GM21526 (cell line): ENCODE results near the gene CYP2A7.
"Not testable (repeated sequence)": the region's sequence is repeated elsewhere in the genome, so short reads cannot be mapped to it uniquely, and the experiment has no call there.

Experiments used
- ATAC-seq: cut with Tn5 transposase; IDR thresholded peaks from one replicate; pipeline ENCODE4 v1.9.1; 2021; ENCODE audit warnings: moderate library complexity; ENCODE audit not compliant: unreplicated experiment, low FRiP score

Gene CYP2A7

GRCh38 chr19:40846722-40847121 lies 35.3 kb downstream of the CYP2A7 start:
- not testable (repeated sequence) for ATAC-seq

GRCh38 chr19:40843653-40844052 lies 38.4 kb downstream of the CYP2A7 start:
- not testable (repeated sequence) for ATAC-seq

- not testable (repeated sequence) for ATAC-seq
These were observed 38.9 kb downstream of the CYP2A7 start for GRCh38 chr19:40842997-40843652.

GRCh38 chr19:40842012-40842411 lies 40.0 kb downstream of the CYP2A7 start:
- ATAC-seq, result not testable (repeated sequence)

- ATAC-seq, result not testable (repeated sequence)
These were observed 43.6 kb downstream of the CYP2A7 start for GRCh38 chr19:40838477-40838876.

- no peak for ATAC-seq
These were observed 45.1 kb downstream of the CYP2A7 start for GRCh38 chr19:40836754-40837429.

- ATAC-seq, result not testable (repeated sequence)
These were observed 48.1 kb downstream of the CYP2A7 start for GRCh38 chr19:40833728-40834533.

GRCh38 chr19:40832431-40832790 lies 49.6 kb downstream of the CYP2A7 start:
- not testable (repeated sequence) for ATAC-seq

GRCh38 chr19:40831502-40832430 lies 50.3 kb downstream of the CYP2A7 start:
- no peak for ATAC-seq

- not testable (repeated sequence) for ATAC-seq
These were observed 51.3 kb downstream of the CYP2A7 start for GRCh38 chr19:40830741-40831140.

- no peak for ATAC-seq
These were observed 52.8 kb downstream of the CYP2A7 start for GRCh38 chr19:40829205-40829604.

- no peak for ATAC-seq
These were observed 54.4 kb downstream of the CYP2A7 start for GRCh38 chr19:40827386-40828247.

- not testable (repeated sequence) for ATAC-seq
These were observed 55.2 kb downstream of the CYP2A7 start for GRCh38 chr19:40826699-40827385.

GRCh38 chr19:40826312-40826698 lies 55.7 kb downstream of the CYP2A7 start:
- ATAC-seq, result not testable (repeated sequence)

GRCh38 chr19:40825460-40826095 lies 56.5 kb downstream of the CYP2A7 start:
- ATAC-seq, result not testable (repeated sequence)
